Measurements from ENCODE around the gene ADRB2.
"Not testable (repeated sequence)": the region's sequence is repeated elsewhere in the genome, so short reads cannot be mapped to it uniquely, and the experiment has no call there.

ADRB2 gene

DNA sequence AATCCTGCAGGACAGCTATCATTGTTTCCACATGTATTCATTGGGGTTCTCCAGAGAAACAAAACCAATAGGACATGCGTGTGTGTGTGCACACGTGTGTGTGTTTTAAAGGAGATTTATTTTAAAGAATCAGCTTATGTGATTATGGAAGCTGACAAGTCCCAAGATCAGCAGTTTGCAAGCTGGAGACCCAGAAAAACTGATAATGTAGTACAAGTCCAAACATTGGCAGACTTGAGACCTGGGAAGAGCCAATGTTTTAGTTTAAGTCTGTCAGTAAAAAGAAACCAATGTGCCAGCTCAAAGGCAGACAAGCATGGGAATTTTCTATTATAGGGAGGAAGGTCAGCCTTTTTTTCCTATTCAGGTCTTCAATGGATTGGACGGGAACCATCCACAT, 35.3 kb downstream of the ADRB2 start:
- Mint-ChIP-seq H3K36me3 (ENCODE audit: low read depth) (no peaks in the 10 kb centered on the region), H3K4me1 (ENCODE audit: low read depth) (peaks cover 4% of the 10 kb centered on the region), H3K27ac (no peak overlapping the region)

DNA sequence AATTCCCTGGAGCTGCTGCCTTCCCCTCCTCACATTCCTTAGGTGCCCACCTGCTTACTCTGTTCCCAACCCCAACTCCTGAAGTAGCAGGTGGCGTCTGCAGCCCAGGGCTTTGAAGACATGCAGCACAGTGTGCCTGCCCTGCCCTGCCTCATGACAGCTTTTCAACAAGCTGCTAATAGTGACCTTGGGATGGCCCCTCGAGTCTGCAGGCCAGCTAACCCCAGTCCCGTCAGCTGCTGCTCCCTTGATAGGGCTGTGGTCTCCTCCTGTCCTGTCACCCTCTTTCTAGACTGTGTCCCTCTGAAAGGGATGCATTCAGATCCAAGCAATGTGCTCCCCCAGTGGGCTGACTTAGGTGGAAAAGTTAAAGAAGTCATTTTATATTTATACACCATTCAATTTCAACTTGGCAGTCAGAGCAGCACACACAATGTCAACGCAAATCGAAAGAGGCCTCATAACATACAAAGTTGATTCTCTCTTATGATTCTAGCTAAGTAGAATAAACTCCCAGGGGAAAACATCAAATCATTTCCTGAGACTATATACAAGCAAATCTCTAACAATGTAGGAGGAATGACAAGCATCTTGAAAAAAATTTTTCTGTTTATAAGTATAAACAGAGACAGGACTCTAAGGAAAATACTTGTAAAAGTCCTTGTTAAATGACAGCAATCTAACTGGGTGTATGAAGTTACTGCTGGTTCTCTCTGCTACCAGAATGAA, 37.9 kb downstream of the ADRB2 start:
- H3K4me1 Mint-ChIP-seq (ENCODE audit: low read depth) = peaks cover 9% of the 10 kb centered on the region
- no peak for DNase-seq
- H3K27me3 Mint-ChIP-seq = no peaks in the 10 kb centered on the region
- no peaks in the 10 kb centered on the region for H3K9me3 Mint-ChIP-seq
- H3K36me3 Mint-ChIP-seq (ENCODE audit: low read depth) = no peaks in the 10 kb centered on the region
- H3K27ac Mint-ChIP-seq = no peak overlapping the region
- no peak overlapping the region for H3K4me3 Mint-ChIP-seq

More for the DNA sequence above, 35.3 kb downstream of the ADRB2 start:
- Mint-ChIP-seq H3K27me3 (no peaks in the 10 kb centered on the region), H3K4me3 (no peak overlapping the region), H3K9me3 (no peaks in the 10 kb centered on the region)
- DNase-seq = no peak

DNA sequence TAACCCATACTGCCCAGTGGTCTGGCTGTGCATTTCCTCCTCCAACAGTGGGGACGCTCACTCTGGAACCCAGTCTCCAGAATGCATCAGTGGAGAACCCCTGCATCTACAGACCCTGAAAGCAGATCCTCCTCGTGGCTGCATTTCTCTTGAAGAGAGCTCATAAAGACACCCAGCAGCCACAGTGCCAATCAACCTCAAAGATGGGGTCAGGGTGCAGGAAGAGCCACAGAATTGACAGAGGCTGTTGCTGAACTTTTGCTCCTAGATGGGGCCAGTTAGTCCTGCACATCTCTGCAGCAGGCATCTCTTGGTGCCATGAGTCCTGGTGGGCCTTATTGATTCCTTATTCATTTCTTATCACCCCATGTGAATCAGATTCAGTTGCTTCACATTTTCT, 39.6 kb downstream of the ADRB2 start:
- DNase-seq = no peak
- peaks cover 8% of the 10 kb centered on the region for H3K4me1 Mint-ChIP-seq (ENCODE audit: low read depth)
- H3K9me3 Mint-ChIP-seq = no peaks in the 10 kb centered on the region
- no peak overlapping the region for H3K4me3 Mint-ChIP-seq
- H3K27ac Mint-ChIP-seq = no peak overlapping the region
- no peaks in the 10 kb centered on the region for H3K36me3 Mint-ChIP-seq (ENCODE audit: low read depth)
- H3K27me3 Mint-ChIP-seq = no peaks in the 10 kb centered on the region

DNA sequence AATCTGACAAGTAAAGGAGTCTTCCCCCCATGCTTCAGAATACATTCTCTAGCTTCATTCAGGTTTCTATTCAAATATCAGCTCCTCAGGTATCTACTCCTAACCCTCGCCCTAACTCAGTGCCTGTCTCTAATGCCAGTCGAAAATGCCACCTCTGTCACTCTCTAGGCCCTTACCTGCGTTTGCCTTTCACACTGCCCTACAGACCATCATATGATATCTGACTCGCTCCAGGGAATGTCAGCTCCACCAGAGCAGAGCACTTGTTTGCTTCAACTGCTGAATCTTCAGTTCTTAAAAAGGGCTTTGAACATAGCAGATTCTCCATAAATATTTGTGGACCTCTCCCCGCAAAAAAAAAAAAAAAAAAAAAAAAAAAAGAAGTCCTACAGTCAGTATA, 46.7 kb downstream of the ADRB2 start:
- Mint-ChIP-seq H3K4me3 (no peak overlapping the region), H3K9me3 (no peaks in the 10 kb centered on the region), H3K36me3 (ENCODE audit: low read depth) (no peaks in the 10 kb centered on the region), H3K27me3 (no peaks in the 10 kb centered on the region), H3K27ac (no peak overlapping the region), H3K4me1 (ENCODE audit: low read depth) (peaks cover 7% of the 10 kb centered on the region)
- DNase-seq = no peak

DNA sequence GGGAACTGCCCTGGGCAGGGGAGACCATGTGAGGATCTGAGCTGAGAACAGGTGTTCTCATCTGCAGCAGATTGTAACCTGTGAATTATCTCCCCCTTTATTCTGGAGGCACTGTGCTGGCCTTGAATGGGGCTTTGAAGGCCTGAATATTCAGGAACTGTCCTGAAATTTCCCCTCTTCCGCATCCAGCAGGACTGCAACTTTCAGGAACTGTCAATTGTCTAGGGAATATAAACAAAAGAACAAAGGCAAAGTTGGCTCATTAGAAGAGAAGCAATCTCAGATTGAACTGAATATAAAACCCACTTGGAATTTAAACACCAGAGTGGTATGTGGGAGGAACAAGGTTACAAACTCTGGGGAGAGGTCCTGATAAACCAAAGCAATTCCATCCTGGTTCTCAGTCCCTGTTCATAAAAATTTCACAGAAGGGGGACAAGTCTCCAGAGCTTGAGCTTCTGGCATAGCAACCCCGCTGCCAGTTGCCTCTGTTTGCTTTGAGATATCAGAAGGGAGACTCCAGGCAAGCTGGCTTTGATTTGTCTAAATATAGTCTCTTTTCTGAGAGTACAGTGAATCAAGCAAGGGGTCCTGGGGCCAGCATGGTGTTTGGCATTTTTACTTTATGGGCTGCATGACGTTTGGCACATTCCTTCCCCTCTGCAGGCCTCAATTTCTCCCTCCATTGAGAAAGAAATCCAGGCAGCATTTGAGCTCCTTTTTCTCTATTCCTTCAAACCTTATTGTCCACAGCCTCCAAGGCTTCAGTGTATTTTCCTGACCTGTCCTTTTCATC, 47.5 kb downstream of the ADRB2 start:
- Mint-ChIP-seq H3K36me3 (ENCODE audit: low read depth) (no peaks in the 10 kb centered on the region), H3K4me3 (no peak overlapping the region), H3K9me3 (no peaks in the 10 kb centered on the region), H3K27me3 (no peaks in the 10 kb centered on the region), H3K27ac (no peak overlapping the region), H3K4me1 (ENCODE audit: low read depth) (peaks cover 4% of the 10 kb centered on the region)
- no peak for DNase-seq

DNA sequence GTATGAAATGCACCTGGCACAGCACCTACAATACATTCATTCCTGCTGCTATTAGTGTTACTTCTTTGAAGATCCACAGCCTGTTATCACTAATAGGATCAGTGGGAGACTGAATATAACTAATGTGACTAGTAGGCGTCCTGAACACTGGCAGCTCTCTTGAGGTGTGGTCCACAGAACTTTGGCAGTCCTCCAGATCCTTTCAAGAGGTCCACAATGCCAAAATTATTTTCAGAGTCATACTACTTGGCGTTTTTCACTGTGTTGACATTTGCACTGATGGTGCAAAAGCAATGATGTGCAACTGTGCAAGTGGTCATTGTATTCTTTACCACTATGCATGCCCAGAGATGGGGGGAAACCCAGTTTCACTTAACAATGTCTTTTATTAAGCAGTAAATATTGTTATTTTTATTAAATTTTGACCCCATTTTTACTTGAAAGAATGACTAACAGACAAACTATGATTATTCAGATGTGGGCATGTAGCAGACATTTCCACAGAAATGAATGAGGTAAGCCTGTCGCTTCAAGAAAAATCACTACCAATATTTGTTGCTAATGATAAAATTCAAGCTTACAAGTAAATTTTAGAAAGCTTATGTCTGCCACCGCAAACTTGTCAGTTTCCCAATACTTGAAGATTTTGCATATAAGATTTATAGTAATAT, 48.9 kb downstream of the ADRB2 start:
- H3K27ac Mint-ChIP-seq = no peak overlapping the region
- no peaks in the 10 kb centered on the region for H3K9me3 Mint-ChIP-seq
- no peak for DNase-seq
- H3K36me3 Mint-ChIP-seq (ENCODE audit: low read depth) = no peaks in the 10 kb centered on the region
- no peaks in the 10 kb centered on the region for H3K27me3 Mint-ChIP-seq
- H3K4me3 Mint-ChIP-seq = no peak overlapping the region
- H3K4me1 Mint-ChIP-seq (ENCODE audit: low read depth) = no peaks in the 10 kb centered on the region

DNA sequence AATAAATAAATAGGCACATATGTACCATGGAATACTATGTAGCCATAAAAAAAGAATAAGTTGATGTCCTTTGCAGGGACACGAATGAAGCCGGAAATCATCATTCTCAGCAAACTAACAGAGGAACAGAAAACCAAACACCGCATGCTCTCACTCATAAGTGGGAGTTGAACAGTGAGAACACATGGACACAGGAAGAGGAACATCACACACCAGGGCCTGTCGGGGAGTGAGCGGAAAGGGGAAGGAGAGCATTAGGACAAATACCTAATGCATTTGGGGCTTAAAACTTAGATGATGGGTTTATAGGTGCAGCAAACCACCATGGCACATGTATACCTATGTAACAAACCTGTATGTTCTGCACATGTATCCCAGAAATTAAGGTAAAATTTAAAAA, 51.0 kb downstream of the ADRB2 start:
- not testable (repeated sequence) for H3K27me3 Mint-ChIP-seq; DNase-seq; H3K36me3 Mint-ChIP-seq (ENCODE audit: low read depth); H3K27ac Mint-ChIP-seq; H3K4me3 Mint-ChIP-seq; H3K9me3 Mint-ChIP-seq; H3K4me1 Mint-ChIP-seq (ENCODE audit: low read depth)

Measured in activated T-cell treated with anti-CD3 and anti-CD28 coated beads, Interleukin-2, amount 50 U/mL, for 24 hours (primary cell).